ENCODE data around the gene ST3GAL4. TPM values are rescaled to one million over a fixed set of nuclear protein-coding genes. Genes with fewer than 3 reads are reported as not detected.

The ST3GAL4 gene
- total and polyA plus RNA-seq, 10 of the 15 experiments (the other 5 are each of a cell fraction or from before 2014, with no cell fraction given): 3.8 to 8.1 (median 6.5) TPM; not detected in 2

- H4K20me1 ChIP-seq (ENCODE audit: control insufficient read depth, insufficient read depth): no peaks in the 10 kb centered on the region
- ChIA-PET CTCF (no interaction called here), RAD21 (ENCODE audit: unreplicated experiment) (no interaction called here), SMC1A (ENCODE audit: uncharacterized antibody, unreplicated experiment) (no interaction called here), POLR2A (no interaction called here)
- ATAC-seq (no peak), FAIRE-seq (no peak), DNase-seq (ENCODE audit: low read depth, low spot score) (no peak)
- H3K4me3 ChIP-seq: no peak overlapping the region
- no peak overlapping the region for H3K4me2 ChIP-seq (ENCODE audit: control insufficient read depth, insufficient read depth)
- no peaks in the 10 kb centered on the region for H3K79me2 ChIP-seq (ENCODE audit: control insufficient read depth, insufficient read depth, low read length)
- BruUV-seq (replicated peaks): no TSS peak
- in situ Hi-C loops (cut with MboI) (no loop called here), intact Hi-C loops (cut with micrococcal nuclease; ENCODE audit: unreplicated experiment) (loop anchor here (5.0 kb wide), 1 partner anchor 58 kb away; the partner anchor contains the start of gene ST3GAL4)
- H2AFZ ChIP-seq (ENCODE audit: control insufficient read depth, low read depth, low read length): no peak overlapping the region
- no peak overlapping the region for H3K27ac ChIP-seq (ENCODE audit: control insufficient read depth, insufficient read depth)
- H3K36me3 ChIP-seq (ENCODE audit: control insufficient read depth in 2 of 2, insufficient read depth in 2 of 2, low read length in 1 of 2): no peaks in the 10 kb centered on the region
- H3K4me1 ChIP-seq (ENCODE audit: control insufficient read depth, insufficient read depth, low read length): peaks cover 7% of the 10 kb centered on the region
- no peaks in the 10 kb centered on the region for H3K9me3 ChIP-seq (replicated peaks; ENCODE audit: control insufficient read depth, insufficient read depth, low read length)
- peaks cover 0 to 2% of the 10 kb centered on the region in 2 experiments; a peak in 2 of 4 replicates for H3K27me3 ChIP-seq (replicated peaks in 1 of 2; ENCODE audit: control insufficient read depth in 2 of 2, insufficient read depth in 2 of 2, low read length in 1 of 2)
- no peak overlapping the region for H3K9ac ChIP-seq (ENCODE audit: control insufficient read depth, insufficient read depth, low read length)
- WGBS (ENCODE audit: insufficient coverage, insufficient replicate concordance, low lambda C conversion rate, missing lambda C conversion rate): 78% methylated on average over 7 of the region's 7 CpGs
- no peak for TF ChIP-seq RAD51 (IDR thresholded peaks at IDR 0.05)
- TF ChIP-seq ZBTB4 (CRISPR knock-in tag; IDR thresholded peaks at IDR 0.05): no peak
- TF ChIP-seq SREBF1 (IDR thresholded peaks at IDR 0.05; ENCODE audit: low read length): no peak
- no peak for TF ChIP-seq HDAC6 (IDR thresholded peaks at IDR 0.05; ENCODE audit: unreplicated experiment)
- TF ChIP-seq SKIL (IDR thresholded peaks at IDR 0.05; ENCODE audit: low read depth, poor library complexity, severe bottlenecking): no peak
- no peak for TF ChIP-seq CTCF (IDR thresholded peaks at IDR 0.05 in 2 of 3, conservative IDR thresholded peaks at IDR 0.05 in 1 of 3; ENCODE audit: control insufficient read depth in 2 of 3, extremely low read depth in 1 of 3, insufficient read depth in 1 of 3, low read depth in 3 of 3, low read length in 3 of 3)
- no peak for TF ChIP-seq EED (IDR thresholded peaks at IDR 0.05; ENCODE audit: low read depth)
- no peak for TF ChIP-seq ZBED1 (IDR thresholded peaks at IDR 0.05; ENCODE audit: borderline replicate concordance)
- TF ChIP-seq USF2 (IDR thresholded peaks at IDR 0.05; ENCODE audit: borderline replicate concordance, low read depth, low read length): no peak
- no peak for TF ChIP-seq NKRF (conservative IDR thresholded peaks at IDR 0.05)
- no peak for TF ChIP-seq SIN3A (IDR thresholded peaks at IDR 0.05; ENCODE audit: low read depth, low read length)
- TF ChIP-seq NRF1 (conservative IDR thresholded peaks at IDR 0.05; ENCODE audit: low read depth, low read length): no peak
- TF ChIP-seq NFXL1 (IDR thresholded peaks at IDR 0.05; ENCODE audit: borderline replicate concordance): no peak
These were observed 59.6 kb downstream of the ST3GAL4 start for GRCh38 chr11:126415128-126415527.

Measured in GM12878 (cell line).